Natural killer cell (primary cell): ENCODE data around the gene INPP5F. TPM values are rescaled to one million over a fixed set of nuclear protein-coding genes. Genes with fewer than 3 reads are reported as not detected.

ENCODE experiments used
- ATAC-seq, 3 donors: fragments of 150-1000 bp in 2 of 3; fragments of 200-7000 bp in 1 of 3; cut with Tn5 transposase; 1 replicate in 1 of 3; 2 replicates in 2 of 3; pipeline ENCODE4 v1.10.0; 2021; ENCODE audit warnings: mild to moderate bottlenecking in 2 of 3, moderate library complexity in 2 of 3
- DNase-seq, 2 donors: peaks; one replicate each; pipeline versions ENCODE4 v3.0.0 to v3.0.0-alpha.2; 2013 to 2021; ENCODE audit warnings: mixed read lengths in 1 of 2
- H3K27ac ChIP-seq: one replicate; pipeline ENCODE4 v1.5.1; 2013; ENCODE audit warnings: mild to moderate bottlenecking, low read length
- H3K27me3 ChIP-seq: one replicate; pipeline ENCODE4 v1.6.1; 2013; ENCODE audit warnings: low read length; ENCODE audit not compliant: control insufficient read depth, insufficient read depth
- H3K36me3 ChIP-seq: one replicate; pipeline ENCODE4 v1.6.1; 2013; ENCODE audit warnings: low read length; ENCODE audit not compliant: control insufficient read depth, insufficient read depth
- H3K4me1 ChIP-seq: one replicate; pipeline ENCODE4 v1.6.1; 2013; ENCODE audit warnings: low read length; ENCODE audit not compliant: control insufficient read depth, insufficient read depth
- H3K4me3 ChIP-seq: one replicate; pipeline ENCODE4 v1.5.1; 2013; ENCODE audit warnings: low read length
- H3K9me3 ChIP-seq: one replicate; pipeline ENCODE4 v1.6.1; 2013; ENCODE audit warnings: low read length; ENCODE audit not compliant: control insufficient read depth, insufficient read depth
- H3K27ac Mint-ChIP-seq, 2 donors: one replicate each; pipeline ENCODE4 v1.8.0; 2022; ENCODE audit warnings: mild to moderate bottlenecking in 2 of 2, mixed read lengths in 2 of 2, moderate library complexity in 1 of 2
- H3K27me3 Mint-ChIP-seq, 2 donors: one replicate each; pipeline ENCODE4 v1.8.0; 2022; ENCODE audit warnings: low read depth in 2 of 2, mixed read lengths in 2 of 2
- H3K36me3 Mint-ChIP-seq: one replicate; pipeline ENCODE4 v1.8.0; 2022; ENCODE audit warnings: mixed read lengths
- H3K4me1 Mint-ChIP-seq, 2 donors: one replicate each; pipeline ENCODE4 v1.8.0; 2022; ENCODE audit warnings: mixed read lengths in 2 of 2
- H3K4me3 Mint-ChIP-seq: one replicate; pipeline ENCODE4 v1.8.0; 2022; ENCODE audit warnings: mild to moderate bottlenecking, moderate library complexity, mixed read lengths
- H3K9me3 Mint-ChIP-seq, 2 donors: one replicate each; pipeline ENCODE4 v1.8.0; 2022; ENCODE audit warnings: mixed read lengths in 2 of 2
- CTCF ChIP-seq: fragments of 200-600 bp; IDR thresholded peaks from one replicate; pipeline ENCODE4 v1.8.0; 2022; ENCODE audit warnings: antibody characterized with exemption
- WGBS: methylation state at CpG from one replicate; pipeline ENCODE4 v1.1.7; 2013; ENCODE audit warnings: missing lambda C conversion rate; ENCODE audit not compliant: insufficient coverage; 5-methylcytosine and 5-hydroxymethylcytosine counted together
- intact Hi-C: fragments of 100-400 bp; cut with micrococcal nuclease; formaldehyde crosslinking; loops from one replicate; pipeline ENCODE4 v1.14.2; 2022
- total RNA-seq, 4 donors: library from RNA; stranded (reverse); fragments of 120-200 nt in 1 of 4; gene quantifications; one replicate each; pipeline versions ENCODE4 v1.2.3 to v1.2.4, GENCODE V29; 2013 to 2022

INPP5F gene
- total RNA-seq, 3 donors from 2014 or later (not counting 1 experiment from before 2014, with no cell fraction given), result 12.8 to 18.2 (median 15.8) TPM

GRCh38 chr10:119811122-119811521 lies 85.3 kb downstream of the INPP5F start:
- H3K36me3 ChIP-seq, result peaks cover 9% of the 10 kb centered on the region
- Mint-ChIP-seq H3K4me3 (no peak overlapping the region), H3K9me3 (no peaks in the 10 kb centered on the region), H3K27ac (no peak overlapping the region), H3K4me1 (peaks cover 13 to 21% of the 10 kb centered on the region in 2 donors), H3K27me3 (peaks cover 0 to 2% of the 10 kb centered on the region in 2 donors), H3K36me3 (peaks cover 6% of the 10 kb centered on the region)
- H3K27ac ChIP-seq, result no peak overlapping the region
- no peak for DNase-seq
- H3K9me3 ChIP-seq, result no peaks in the 10 kb centered on the region
- no peaks in the 10 kb centered on the region for H3K27me3 ChIP-seq
- intact Hi-C loops, result no loop called here
- TF ChIP-seq CTCF, result no peak
- ATAC-seq, result no peak
- WGBS, result 93% methylated on average over 4 of the region's 4 CpGs
- no peak overlapping the region for H3K4me3 ChIP-seq
- peaks cover 23% of the 10 kb centered on the region for H3K4me1 ChIP-seq

DNA sequence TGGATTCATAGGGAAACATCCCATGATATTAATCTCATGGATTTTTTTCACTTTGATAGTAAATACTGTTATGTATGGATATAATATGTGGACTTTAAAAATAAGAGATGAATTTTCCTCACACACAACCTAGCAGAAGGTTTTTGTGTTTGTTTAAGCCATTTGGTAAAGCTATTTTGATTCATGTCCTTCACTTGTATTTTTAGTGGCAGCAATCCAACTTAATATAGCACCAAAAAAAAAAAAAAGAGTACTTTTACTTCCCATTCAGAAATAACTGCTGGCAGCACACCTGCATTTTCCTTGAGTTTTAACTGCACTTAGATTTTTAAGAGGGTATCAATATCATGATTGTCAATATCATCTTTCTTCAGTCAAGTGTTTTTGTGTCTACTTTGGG lies 86.8 kb downstream of the INPP5F start:
- peaks cover 19 to 25% of the 10 kb centered on the region in 2 donors for H3K4me1 Mint-ChIP-seq
- no peak overlapping the region for H3K4me3 Mint-ChIP-seq
- Histone ChIP-seq H3K36me3 (peaks cover 7% of the 10 kb centered on the region), H3K4me1 (peaks cover 26% of the 10 kb centered on the region), H3K27ac (no peak overlapping the region), H3K4me3 (no peak overlapping the region), H3K27me3 (no peaks in the 10 kb centered on the region), H3K9me3 (no peaks in the 10 kb centered on the region)
- no peak overlapping the region for H3K27ac Mint-ChIP-seq
- no peaks in the 10 kb centered on the region for H3K9me3 Mint-ChIP-seq
- TF ChIP-seq CTCF, result no peak
- intact Hi-C loops, result no loop called here
- H3K27me3 Mint-ChIP-seq, result peaks cover 0 to 2% of the 10 kb centered on the region in 2 donors
- ATAC-seq (no peak), DNase-seq (no peak)
- H3K36me3 Mint-ChIP-seq, result peaks cover 6% of the 10 kb centered on the region

GRCh38 chr10:119815671-119816070 lies 89.8 kb downstream of the INPP5F start:
- no peak for TF ChIP-seq CTCF
- Mint-ChIP-seq H3K27ac (peak overlapping the region in 1 of 2 donors; percentile 65), H3K36me3 (peaks cover 6% of the 10 kb centered on the region), H3K4me3 (no peak overlapping the region), H3K4me1 (peaks cover 19% of the 10 kb centered on the region in 2 donors), H3K27me3 (peaks cover 0 to 2% of the 10 kb centered on the region in 2 donors), H3K9me3 (no peaks in the 10 kb centered on the region)
- Histone ChIP-seq H3K27me3 (no peaks in the 10 kb centered on the region), H3K9me3 (no peaks in the 10 kb centered on the region), H3K27ac (no peak overlapping the region), H3K36me3 (peaks cover 7% of the 10 kb centered on the region), H3K4me3 (no peak overlapping the region), H3K4me1 (peaks cover 29% of the 10 kb centered on the region)
- WGBS, result 64% methylated on average over 7 of the region's 7 CpGs
- ATAC-seq (peak; percentile 46 to 70 (median 49)), DNase-seq (no peak)
- intact Hi-C loops, result no loop called here
